GM21360 (cell line): Measurements from ENCODE around the gene MCRIP2.

ENCODE experiments used
- ATAC-seq: cut with Tn5 transposase; IDR thresholded peaks from one replicate; pipeline ENCODE4 v1.9.1; 2021; ENCODE audit warnings: mild to moderate bottlenecking, moderate library complexity; ENCODE audit not compliant: unreplicated experiment

MCRIP2 gene

DNA sequence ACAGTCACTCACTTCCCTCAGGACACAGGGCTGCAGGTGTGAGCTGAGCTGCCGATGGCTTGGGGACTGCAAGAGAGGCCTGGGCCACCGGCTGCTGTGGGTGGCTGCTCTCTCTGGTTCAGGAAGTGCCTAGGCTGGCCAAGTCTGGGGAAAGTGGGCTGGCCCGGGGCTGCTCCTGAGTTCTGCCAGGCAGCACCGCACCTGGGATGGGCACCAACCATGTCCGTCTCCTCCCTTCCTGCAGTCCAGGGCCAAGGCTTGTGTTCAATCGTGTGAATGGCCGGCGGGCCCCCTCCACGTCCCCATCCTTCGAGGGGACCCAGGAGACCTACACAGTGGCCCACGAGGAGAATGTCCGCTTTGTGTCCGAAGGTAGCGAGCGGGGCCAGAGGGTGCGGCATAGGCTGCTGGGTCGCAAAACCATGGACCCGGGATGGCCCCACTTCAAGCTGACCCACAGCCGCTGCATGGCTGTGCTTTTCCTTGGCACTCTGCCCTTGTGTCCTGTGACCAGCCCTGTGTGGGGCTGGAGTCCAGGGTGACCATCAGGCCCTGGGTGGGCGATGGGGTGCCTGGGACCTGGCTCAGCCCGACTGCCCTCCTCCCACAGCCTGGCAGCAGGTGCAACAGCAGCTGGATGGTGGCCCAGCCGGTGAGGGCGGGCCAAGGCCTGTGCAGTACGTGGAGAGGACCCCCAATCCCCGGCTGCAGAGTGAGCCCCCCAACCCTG is 5.7 kb downstream of the MCRIP2 start:
- no peak for ATAC-seq

DNA sequence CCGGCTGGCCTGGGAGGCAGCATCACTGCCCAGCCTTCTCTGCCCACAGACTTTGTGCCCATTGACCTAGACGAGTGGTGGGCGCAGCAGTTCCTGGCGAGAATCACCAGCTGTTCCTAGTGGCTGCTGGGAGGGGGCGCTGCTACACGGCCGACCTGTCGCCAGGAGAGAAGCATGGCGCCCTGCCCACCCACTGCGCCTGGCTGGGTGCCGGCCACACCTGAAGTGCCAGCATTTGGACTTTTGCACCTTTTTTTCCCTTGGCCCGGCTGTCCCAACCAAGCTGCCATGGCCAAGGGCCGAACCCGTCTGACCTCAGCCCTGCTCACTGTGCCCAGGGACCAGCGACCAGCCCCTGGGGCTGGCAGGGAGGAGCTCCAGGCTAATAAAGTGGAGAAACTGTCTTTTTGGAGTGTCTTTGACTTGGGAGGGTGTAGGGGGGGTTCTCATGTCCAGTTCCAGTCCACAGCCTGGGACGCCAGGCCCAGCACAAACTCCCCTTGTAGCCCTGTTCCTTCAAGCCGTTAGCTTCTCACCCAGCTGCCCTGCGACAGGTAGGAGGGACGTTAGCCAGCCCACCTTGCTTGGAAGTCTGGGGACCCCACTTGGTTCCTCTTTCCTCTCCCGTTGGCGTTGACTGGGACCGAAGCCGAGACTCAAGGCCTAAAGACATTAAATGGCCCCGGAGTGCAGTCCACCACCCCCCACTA is 6.6 kb downstream of the MCRIP2 start:
- no peak for ATAC-seq

DNA sequence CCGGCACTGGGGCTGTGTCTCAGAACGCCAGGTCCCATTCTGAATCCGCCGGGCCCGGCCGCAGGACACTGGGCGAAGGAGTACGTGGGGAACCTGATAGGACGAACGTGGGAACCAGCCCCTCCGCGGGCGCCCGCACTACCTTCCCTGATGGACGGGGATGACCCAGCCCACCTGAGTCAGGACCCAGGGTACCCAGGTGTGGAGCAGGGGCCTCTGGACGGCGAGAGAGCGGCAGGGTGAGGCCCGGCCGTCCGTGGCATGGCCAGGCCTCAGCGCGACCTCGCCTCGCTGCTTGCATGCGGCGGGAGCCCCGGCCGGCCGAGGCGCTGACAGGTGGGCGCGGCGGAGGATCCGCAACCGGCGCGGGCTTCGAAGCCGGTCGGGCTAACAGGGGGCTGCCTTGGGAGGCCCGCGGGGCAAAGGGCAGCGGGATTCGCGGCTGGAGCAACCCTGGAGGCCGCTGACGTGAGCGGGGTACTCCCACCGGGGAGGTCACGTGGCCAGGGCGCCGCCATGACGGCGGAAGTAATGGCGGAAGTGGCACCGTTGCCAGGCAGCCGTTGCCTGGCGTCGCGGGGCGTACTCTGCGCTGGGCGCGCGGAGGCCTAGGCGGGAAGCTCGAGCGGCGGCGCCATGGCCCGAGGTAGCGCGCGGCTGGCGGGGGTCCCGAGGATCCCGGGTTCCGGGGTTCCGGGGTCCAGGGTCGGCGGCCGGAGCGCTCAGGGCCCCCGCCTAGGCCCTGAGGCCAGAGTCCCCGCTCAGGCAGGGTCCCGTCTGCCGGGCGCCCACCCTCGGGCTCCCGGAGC is 7.4 kb downstream of the MCRIP2 start, which contains the start of gene WDR90:
TSS of gene WDR90 (plus strand) at position 585 of the 809 bp plus-strand sequence. CDS start at position 637, 52 bp downstream.
- peak; percentile 69 for ATAC-seq

DNA sequence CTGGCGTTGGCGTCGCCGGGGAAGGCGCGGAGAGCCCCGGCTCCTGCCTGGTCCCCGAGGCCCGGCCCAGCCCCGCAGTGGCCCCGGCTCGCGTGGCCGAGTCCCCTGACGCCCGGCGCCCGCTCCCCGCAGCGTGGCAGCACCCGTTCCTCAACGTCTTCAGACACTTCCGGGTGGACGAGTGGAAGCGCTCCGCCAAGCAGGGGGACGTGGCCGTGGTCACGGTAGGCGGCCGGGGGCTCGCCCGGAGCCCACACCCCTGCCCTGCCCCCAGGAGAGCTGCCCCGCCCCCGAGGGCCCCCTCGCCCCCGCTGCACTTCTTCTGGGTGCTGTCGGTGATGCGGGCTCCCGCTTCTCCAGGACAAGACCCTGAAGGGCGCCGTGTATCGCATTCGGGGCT is 8.0 kb downstream of the MCRIP2 start:
- no peak for ATAC-seq

DNA sequence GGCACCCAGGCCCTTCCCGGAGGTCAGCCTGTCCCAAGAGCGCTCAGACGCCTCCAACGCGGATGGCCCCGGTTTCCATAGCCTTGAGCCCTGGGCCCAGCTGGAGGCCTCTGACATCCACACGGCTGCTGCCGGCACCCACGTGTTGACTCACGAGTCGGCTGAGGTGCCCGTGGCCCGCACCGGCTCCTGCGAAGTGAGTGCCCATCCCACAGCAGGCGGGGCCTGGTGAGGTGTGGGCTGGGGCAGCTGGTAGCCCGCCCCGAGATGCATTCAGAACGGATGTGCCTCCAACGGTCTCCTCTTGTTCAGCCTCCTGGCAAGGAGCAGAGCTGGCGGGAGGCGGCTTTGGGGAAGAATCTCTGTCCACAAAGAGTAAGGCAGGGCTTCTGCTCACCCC is 10.2 kb downstream of the MCRIP2 start:
- ATAC-seq: no peak

DNA sequence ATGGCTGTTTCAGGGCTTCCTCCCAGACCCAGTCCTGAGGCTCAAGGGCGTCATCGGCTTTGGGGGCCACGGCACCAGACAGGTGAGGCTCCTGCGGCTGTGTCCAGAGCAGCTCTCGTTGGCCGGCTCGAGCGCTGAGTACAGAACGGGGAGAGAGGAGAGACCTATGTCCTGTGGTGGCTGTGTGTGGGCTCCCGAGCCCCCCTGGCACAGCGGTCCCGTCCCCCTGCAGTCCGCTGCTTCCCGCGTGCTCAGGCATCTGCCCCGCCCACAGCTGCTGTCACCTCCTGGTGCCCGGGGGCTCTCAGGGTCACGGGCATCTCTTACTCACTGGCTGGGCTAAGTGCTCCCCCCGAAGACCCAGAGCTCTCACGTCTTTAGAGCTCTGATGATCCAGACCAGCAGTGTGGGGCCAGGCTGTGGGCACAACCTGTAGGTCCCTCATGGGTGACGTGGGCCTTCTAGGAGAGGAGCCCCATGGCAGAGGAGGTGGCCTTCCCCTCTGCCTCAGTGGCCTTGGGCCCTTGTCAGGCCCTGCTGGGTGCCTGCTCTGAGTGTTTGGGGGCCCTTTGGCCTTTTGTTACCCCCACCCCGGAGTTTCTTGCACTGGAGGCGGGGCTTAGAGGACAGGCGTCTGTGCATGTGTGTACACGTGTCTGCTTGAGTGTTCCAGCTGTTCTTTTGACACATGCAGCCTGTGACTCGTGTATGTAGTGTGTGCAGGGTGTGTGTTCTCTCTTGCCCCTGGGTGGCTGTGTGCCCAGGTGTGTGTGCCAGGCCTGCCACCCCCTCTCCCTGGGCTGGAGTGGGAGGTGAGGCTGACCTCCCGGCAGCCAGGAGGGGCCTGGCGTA is 11.1 kb downstream of the MCRIP2 start:
- no peak for ATAC-seq

DNA sequence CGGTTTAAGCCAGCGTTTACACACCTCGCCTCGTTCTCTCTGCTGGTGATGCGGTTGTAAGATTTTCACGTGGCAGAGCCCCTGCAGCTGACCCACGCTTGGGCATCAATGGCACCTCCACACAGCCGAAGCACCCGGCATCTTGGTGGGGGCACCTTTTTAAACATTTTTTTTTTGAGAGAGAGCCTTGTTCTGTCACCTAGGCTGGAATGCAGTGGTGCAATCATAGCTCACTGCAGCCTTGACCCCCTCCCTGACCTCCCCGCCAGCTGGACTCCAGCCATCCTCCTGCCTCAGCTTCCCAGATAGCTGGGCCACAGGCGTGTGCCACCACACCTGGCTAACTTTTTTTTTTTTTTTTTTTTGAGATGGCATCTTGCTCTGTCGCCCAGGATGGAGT is 12.4 kb downstream of the MCRIP2 start:
- ATAC-seq: no peak

DNA sequence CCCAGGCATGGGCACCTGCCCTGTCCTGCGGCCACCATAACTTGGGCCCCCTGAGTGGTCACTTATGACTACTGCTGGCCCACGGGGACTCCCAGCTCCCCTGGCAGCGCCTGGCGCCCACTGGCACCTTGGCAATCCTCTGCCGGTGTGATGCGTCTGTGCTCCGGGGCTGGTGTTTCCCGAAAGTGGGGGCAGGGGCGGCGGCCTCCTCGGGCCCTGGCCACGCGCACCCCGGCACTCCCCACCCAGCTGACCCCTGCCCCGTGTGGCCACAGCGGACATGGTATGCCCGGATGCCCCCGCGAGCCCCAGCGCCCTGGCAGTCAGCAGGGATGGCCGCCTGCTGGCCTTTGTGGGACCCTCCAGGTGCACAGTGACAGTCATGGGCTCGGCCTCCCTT is 15.9 kb downstream of the MCRIP2 start:
- ATAC-seq: no peak

DNA sequence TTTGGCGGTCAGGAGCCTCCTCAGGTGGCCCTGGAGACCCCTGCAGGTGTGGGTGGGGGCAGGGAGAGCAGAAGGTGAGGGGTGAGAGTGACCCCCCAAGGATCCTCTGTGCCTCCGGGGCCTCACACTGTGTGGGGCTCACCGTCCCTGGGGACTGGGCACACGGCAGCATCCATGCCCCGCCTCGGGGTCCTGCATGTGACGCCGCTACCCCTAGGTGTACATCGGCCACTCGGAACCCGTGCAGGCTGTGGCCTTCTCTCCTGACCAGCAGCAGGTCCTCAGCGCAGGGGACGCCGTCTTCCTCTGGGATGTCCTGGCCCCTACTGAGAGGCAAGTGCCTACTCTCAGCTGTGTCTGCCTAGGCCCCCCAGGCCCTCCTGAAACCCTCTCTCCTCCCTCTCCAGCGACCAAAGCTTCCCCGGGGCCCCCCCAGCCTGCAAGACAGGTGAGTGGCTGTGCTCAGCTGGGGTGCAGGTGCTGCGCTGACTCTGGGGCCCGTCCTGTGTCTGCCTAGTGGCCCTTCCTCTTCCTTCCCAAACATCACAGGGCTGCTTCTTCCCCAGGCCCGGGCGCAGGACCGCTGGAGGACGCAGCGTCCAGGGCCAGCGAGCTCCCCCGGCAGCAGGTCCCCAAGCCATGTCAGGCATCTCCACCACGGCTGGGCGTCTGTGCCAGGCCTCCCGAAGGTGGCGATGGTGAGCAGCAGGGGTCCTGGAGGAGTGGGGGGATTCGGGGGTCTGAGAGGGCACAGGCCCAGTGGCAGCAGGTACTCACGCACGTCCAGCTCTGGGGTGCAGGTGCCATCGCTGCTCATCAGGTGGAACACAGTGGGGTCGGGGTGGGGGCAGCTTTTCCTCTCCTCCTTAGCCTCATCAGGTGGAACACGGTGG is 17.3 kb downstream of the MCRIP2 start:
- ATAC-seq: no peak

DNA sequence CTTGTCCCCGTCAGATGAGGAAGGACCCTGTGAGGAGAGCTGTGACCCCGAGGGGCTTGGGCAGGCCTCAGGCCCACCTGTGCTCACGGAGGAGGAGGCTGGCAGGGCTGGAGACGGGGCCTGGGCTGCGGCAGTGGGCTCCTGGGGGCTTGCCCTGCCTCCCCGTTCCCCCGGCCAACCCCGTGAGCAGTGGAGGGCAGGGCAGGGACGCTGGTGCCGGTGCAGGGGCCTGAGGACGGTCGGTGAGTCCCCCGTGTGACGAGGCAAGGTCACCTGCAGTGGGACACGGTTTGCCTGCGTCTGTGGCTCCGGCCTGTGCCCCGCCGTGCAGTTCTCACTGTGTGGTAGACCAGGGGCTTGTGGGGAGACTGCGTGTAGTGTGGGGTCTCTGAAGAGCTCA is 18.0 kb downstream of the MCRIP2 start:
- ATAC-seq: no peak

DNA sequence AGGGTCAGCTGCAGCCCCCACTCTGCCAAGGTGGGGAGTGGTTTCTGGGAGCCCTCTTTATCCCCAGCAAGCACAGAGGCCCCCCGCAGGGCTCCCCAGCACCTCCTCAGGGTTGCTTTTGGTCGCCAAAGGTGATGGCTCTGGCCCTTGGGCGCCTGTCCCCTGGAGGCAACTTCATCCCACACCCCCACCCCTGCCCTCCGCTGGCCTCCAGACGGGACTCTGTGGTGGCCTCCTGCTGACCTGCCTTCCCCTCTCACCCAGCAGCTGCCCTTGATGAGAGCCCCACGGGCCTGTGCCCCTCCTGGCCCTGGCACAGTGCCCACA is 18.5 kb downstream of the MCRIP2 start:
- no peak for ATAC-seq

DNA sequence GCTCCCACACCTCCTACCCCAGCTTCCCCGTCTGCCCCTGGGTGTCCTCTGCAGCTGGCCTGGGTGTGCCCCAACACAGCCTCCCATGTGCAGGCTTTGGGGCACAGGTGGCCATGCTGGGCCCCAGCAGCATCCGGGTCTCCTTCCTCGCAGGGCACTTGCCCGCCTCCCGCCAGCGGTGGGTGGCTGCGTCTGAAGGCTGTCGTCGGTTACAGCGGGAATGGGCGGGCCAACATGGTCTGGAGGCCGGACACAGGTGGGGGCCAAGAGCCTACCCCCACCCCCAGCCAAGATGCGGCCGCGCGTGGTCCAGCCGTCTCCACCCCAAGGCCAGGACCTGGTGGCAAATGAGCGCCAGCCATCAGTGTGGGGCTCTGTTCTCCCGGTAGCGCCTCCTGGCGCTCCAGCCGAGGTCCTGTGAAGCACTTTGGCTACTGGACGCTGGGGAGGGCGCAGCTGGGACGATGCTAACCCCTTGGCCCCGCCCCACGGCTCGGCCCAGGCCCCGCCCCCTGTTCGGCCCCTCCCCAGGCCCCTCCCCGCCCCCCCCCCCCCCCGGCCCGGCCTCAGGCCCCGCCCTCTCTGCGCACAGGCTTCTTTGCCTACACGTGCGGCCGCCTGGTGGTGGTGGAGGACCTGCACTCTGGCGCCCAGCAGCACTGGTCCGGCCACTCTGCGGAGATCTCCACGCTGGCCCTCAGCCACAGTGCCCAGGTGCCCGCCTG is 19.0 kb downstream of the MCRIP2 start:
- ATAC-seq: peak; percentile 50

DNA sequence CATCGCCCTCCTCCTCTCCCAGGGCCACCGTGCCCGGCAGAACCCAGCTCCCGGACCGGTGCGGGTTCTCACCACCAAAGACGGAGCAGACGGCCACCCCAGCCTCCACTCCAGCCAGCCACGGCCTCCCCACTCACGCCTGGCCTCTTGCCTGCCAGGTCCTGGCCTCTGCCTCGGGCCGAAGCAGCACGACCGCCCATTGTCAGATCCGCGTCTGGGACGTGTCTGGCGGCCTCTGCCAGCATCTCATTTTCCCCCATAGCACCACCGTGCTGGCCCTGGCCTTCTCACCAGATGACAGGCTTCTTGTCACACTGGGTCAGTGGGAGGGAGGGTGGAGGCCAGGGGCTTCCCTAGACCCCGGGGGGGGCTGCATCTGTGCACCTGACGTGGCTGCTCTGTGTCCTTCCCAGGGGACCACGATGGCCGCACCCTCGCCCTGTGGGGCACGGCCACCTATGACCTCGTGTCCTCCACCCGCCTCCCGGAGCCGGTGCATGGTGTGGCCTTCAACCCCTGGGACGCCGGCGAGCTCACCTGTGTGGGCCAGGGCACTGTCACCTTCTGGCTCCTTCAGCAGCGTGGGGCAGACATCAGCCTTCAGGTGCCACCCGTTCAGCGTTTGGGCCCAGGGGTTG is 19.7 kb downstream of the MCRIP2 start:
- ATAC-seq: no peak

DNA sequence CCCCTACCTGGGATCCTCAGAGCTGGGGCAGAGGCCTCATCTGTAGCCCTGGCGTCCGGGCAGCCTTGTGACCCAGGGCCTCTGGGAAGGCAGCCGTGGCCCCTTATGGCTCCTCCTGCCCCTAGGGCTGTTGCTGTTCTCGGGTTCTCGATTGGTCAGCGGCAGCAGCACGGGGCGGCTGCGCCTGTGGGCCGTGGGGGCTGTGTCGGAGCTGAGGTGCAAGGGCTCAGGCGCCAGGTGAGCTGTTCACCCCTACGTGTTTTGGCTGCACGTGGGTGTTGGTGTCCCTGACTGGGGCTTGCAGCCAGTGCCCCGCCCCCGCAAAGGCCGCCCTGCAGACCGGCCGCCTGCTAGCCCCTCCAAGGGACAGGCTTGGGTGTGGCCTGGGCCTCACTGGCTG is 20.5 kb downstream of the MCRIP2 start:
- ATAC-seq: no peak

DNA sequence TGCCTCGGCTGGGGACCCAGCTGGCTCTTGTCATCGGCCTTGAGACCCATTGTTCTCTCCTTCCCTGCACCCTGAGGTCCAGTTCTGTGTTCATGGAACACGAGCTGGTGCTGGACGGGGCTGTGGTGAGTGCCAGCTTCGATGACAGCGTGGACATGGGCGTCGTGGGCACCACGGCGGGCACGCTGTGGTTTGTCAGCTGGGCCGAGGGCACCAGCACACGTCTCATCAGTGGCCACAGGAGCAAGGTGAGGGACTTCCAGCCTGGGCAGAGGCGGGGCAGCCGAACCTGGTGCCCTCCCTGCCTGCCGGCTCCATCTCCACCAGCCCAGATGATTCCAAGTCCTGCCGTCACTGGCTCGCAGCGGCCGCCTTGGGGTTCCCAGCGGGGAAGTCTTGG is 21.0 kb downstream of the MCRIP2 start:
- ATAC-seq: no peak

DNA sequence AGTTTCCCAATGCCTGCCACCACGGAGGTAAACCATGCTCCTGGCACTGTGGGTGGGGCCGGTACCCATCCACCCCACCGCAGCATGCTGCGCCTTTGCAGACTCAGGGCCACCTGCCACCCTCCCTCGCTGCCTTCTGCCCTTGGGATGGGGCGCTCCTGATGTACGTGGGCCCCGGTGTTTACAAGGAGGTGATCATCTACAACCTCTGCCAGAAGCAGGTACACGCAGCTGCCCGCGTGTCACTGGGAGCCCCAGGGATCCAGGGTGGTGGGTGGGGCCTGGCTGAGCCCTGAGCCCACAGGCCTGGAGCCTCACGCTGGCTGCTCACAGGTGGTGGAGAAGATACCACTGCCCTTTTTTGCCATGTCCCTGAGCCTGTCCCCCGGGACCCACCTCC is 24.9 kb downstream of the MCRIP2 start:
- ATAC-seq: no peak

DNA sequence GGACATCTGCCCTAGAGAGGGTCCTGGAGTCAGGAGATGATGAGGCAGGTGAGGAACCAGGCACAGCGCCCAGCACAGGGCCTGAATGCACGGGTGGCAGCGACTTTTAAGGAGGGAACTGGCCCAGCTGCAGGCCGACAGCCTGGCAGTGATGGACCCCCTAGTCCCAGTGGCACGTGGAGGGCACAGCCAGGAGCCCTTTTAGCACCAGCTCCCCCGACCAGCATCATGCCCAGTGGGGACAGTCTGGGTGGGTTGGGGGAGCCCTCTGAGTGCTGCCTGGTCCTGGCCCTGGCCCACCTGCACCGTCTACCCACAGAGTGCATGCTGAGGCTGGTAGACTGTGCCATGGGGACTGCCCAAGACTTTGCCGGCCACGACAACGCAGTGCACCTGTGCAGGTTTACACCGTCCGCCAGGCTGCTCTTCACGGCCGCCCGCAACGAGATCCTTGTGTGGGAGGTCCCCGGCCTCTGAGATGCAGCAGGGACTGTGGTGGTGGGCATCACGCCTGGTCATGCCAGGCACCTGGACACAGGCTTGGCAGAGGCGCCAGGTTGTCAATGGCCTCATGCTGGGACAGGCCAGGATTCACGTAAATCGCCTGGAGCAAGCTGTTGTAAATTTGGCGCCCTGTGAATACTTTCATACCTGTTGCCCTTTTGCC is 25.6 kb downstream of the MCRIP2 start:
- ATAC-seq: no peak

DNA sequence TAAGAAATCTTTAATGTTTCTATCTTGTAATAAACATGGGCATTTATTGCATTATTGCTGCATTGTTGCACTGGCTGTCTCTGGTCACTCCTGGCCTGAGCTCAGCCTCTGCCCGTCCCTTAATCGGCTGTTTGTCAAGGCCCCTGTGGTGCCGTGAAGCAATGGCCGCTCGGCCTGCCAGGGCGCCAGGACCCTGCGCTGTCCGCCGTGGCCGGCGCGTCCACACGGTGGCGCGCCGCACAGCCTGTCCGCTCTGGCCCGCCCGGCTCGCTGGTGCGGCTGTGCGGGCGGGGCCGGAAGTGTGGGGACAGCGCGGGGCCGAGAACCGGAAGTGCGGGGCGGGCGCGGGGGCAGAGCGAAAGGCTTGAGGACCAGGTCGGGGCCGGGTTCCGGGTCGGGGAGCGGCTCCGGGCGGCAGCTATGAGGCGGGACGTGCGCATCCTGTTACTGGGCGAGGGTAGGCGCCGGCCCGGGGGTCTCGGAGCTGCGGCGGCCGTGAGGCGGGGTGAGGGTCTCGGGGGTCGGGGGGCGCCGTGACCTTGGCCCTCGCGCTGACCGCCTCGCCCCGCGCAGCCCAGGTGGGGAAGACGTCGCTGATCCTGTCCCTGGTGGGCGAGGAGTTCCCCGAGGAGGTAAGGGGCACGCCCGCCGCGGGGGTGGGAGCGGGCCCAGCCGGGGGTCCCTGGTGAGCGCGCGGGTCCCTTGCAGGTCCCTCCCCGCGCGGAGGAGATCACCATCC is 26.3 kb downstream of the MCRIP2 start, which contains the start of gene RHOT2:
TSS of gene RHOT2 (plus strand) at position 353 of the 739 bp plus-strand sequence. CDS start at position 421, 68 bp downstream.
- ATAC-seq: peak; percentile 84
